Left lung (tissue), 10 donors: ENCODE results near the gene CSNK1E. TPM values are rescaled to one million over a fixed set of nuclear protein-coding genes. Genes with fewer than 3 reads are reported as not detected.

Source experiments
- ATAC-seq: fragments of 200-7000 bp; cut with Tn5 transposase; one replicate; pipeline ENCODE4 v1.9.1; 2020; ENCODE audit warnings: moderate library complexity
- DNase-seq, 4 donors: peaks; one replicate each; pipeline ENCODE4 v3.0.0-alpha.2; 2013 to 2020
- H3K27ac ChIP-seq, 2 donors: fragments of 200-600 bp; sonication (generic) in 1 of 2; one replicate each; pipeline versions ENCODE4 v1.5.0 to v1.8.0; 2020 to 2021
- H3K27me3 ChIP-seq, 2 donors: fragments of 200-600 bp; sonication (generic) in 1 of 2; one replicate each; pipeline versions ENCODE4 v1.5.0 to v1.8.0; 2020 to 2021
- H3K36me3 ChIP-seq, 2 donors: fragments of 200-600 bp; sonication (generic) in 1 of 2; one replicate each; pipeline versions ENCODE4 v1.5.0 to v1.8.0; 2020 to 2021
- H3K4me1 ChIP-seq, 2 donors: fragments of 200-600 bp; one replicate each; pipeline ENCODE4 v1.8.0; 2021
- H3K4me3 ChIP-seq, 2 donors: fragments of 200-600 bp; sonication (generic) in 1 of 2; one replicate each; pipeline versions ENCODE4 v1.5.0 to v1.8.0; 2020 to 2021; ENCODE audit warnings: mild to moderate bottlenecking in 1 of 2
- H3K9me3 ChIP-seq, 2 donors: fragments of 200-600 bp; sonication (generic) in 1 of 2; one replicate each; pipeline versions ENCODE4 v1.5.0 to v1.8.0; 2020 to 2021
- CTCF ChIP-seq, 2 donors: fragments of 200-600 bp; sonication (generic) in 1 of 2; IDR thresholded peaks; one replicate each; pipeline versions ENCODE4 v1.5.0 to v1.8.0; 2021; ENCODE audit warnings: antibody characterized with exemption in 2 of 2
- intact Hi-C, 2 donors: fragments of 100-400 bp; cut with DNase I; formaldehyde crosslinking; loops; one replicate each; pipeline versions ENCODE4 v1.11.2 to v1.14.2; 2022
- polyA plus RNA-seq, 6 donors: library from polyadenylated mRNA; unstranded; fragments of 120-200 nt; gene quantifications; one replicate each; pipeline ENCODE4 v1.2.1, GENCODE V29; 2013; ENCODE audit not compliant: insufficient read length in 6 of 6
- total RNA-seq, 2 donors: library from RNA; stranded (reverse); fragmentation: NEBNext Ultra II Directional; extraction: Animal tissue kit (Norgen Biotek cat#: 25700); gene quantifications; one replicate each; pipeline ENCODE4 v1.2.1, GENCODE V29; 2021
- donor health status: DM: no; HTN: yes; CAD: no.
- donor health status: DM: no; HTN: no; CAD: no.

Gene CSNK1E
- total and polyA plus RNA-seq, 8 donors, result 95.3 to 209 (median 179) TPM

GRCh38 chr22:38262051-38262795 lies 55.0 kb downstream of the CSNK1E start:
- Histone ChIP-seq H3K9me3 (no peaks in the 10 kb centered on the region), H3K36me3 (no peaks in the 10 kb centered on the region), H3K4me1 (peaks cover 48 to 80% of the 10 kb centered on the region in 2 donors), H3K27me3 (no peaks in the 10 kb centered on the region), H3K27ac (peak overlapping the region in 1 of 2 donors; percentile 76), H3K4me3 (no peak overlapping the region)
- intact Hi-C loops, result no loop called here
- peak; percentile 88 for ATAC-seq
- DNase-seq, result peak in 2 of 4 donors; percentile 63 to 89
- peak; percentile 44 to 48 for TF ChIP-seq CTCF (IDR thresholded peaks at IDR 0.05)

GRCh38 chr22:38260761-38261681 lies 56.2 kb downstream of the CSNK1E start:
- DNase-seq (peak in 1 of 4 donors; percentile 62), ATAC-seq (no peak)
- no peaks in the 10 kb centered on the region for H3K36me3 ChIP-seq
- H3K4me1 ChIP-seq, result peaks cover 45 to 80% of the 10 kb centered on the region in 2 donors
- H3K27me3 ChIP-seq, result no peaks in the 10 kb centered on the region
- intact Hi-C loops, result no loop called here
- no peak for TF ChIP-seq CTCF (IDR thresholded peaks at IDR 0.05)
- no peaks in the 10 kb centered on the region for H3K9me3 ChIP-seq
- H3K4me3 ChIP-seq, result no peak overlapping the region
- H3K27ac ChIP-seq, result peak overlapping the region; percentile 61 to 76

GRCh38 chr22:38259370-38259769 lies 57.9 kb downstream of the CSNK1E start:
- peak overlapping the region; percentile 55 to 76 for H3K27ac ChIP-seq
- intact Hi-C loops, result no loop called here
- ATAC-seq (no peak), DNase-seq (peak in 1 of 4 donors; percentile 25)
- TF ChIP-seq CTCF (IDR thresholded peaks at IDR 0.05), result no peak
- peaks cover 41 to 74% of the 10 kb centered on the region in 2 donors for H3K4me1 ChIP-seq
- H3K4me3 ChIP-seq, result no peak overlapping the region
- H3K36me3 ChIP-seq, result no peaks in the 10 kb centered on the region
- H3K9me3 ChIP-seq, result no peaks in the 10 kb centered on the region
- no peaks in the 10 kb centered on the region for H3K27me3 ChIP-seq

GRCh38 chr22:38258895-38259294 lies 58.3 kb downstream of the CSNK1E start:
- Histone ChIP-seq H3K27ac (peak overlapping the region; percentile 76 to 84), H3K4me3 (no peak overlapping the region)
- DNase-seq, result peak in 1 of 4 donors; percentile 73

More at GRCh38 chr22:38258895-38259294, 58.3 kb downstream of the CSNK1E start:
- intact Hi-C loops, result no loop called here
- no peak for ATAC-seq
- H3K4me1 ChIP-seq, result peaks cover 41 to 74% of the 10 kb centered on the region in 2 donors
- H3K27me3 ChIP-seq, result no peaks in the 10 kb centered on the region
- no peaks in the 10 kb centered on the region for H3K9me3 ChIP-seq
- no peak for TF ChIP-seq CTCF (IDR thresholded peaks at IDR 0.05)
- H3K36me3 ChIP-seq, result no peaks in the 10 kb centered on the region
